DOHH2 (cell line): ENCODE results near the gene SRP72.
A peak's percentile ranks its signal among the peaks of the same experiment; 100 is the strongest.

Source experiments
- H3F3A ChIP-seq: fragments of 200-600 bp; sonication (generic), shearing (Covaris generic); 2 replicates; pipeline ENCODE4 v1.6.0; 2016; ENCODE audit warnings: antibody characterized with exemption, mild to moderate bottlenecking; ENCODE audit not compliant: control insufficient read depth, insufficient read depth
- H3K27ac ChIP-seq: fragments of 200-600 bp; sonication (generic); 2 replicates; pipeline ENCODE4 v1.5.1; 2014; ENCODE audit warnings: low read depth, mild to moderate bottlenecking, low read length, moderate library complexity
- H3K27me3 ChIP-seq: fragments of 200-600 bp; sonication (generic); 2 replicates; pipeline ENCODE4 v1.6.1; 2014; ENCODE audit warnings: mild to moderate bottlenecking, low read length, mixed read lengths; ENCODE audit not compliant: control insufficient read depth
- H3K36me3 ChIP-seq: fragments of 200-600 bp; sonication (generic); 2 replicates; pipeline ENCODE4 v1.6.1; 2014; ENCODE audit warnings: mild to moderate bottlenecking, low read length, moderate library complexity, mixed read lengths; ENCODE audit not compliant: control insufficient read depth
- H3K4me1 ChIP-seq: fragments of 200-600 bp; sonication (generic); 2 replicates; pipeline ENCODE4 v1.6.1; 2014; ENCODE audit warnings: mild to moderate bottlenecking, low read length, mixed read lengths; ENCODE audit not compliant: control insufficient read depth
- H3K4me2 ChIP-seq: fragments of 200-600 bp; sonication (generic); 2 replicates; pipeline ENCODE4 v1.6.0; 2014; ENCODE audit warnings: mild to moderate bottlenecking, low read length, moderate library complexity
- H3K4me3 ChIP-seq: fragments of 200-600 bp; sonication (generic); 2 replicates; pipeline ENCODE4 v1.5.1; 2014; ENCODE audit warnings: mild to moderate bottlenecking, low read length, mixed read lengths
- H3K79me2 ChIP-seq: fragments of 200-600 bp; sonication (generic); 2 replicates; pipeline ENCODE4 v1.6.1; 2014; ENCODE audit warnings: mild to moderate bottlenecking, low read length, mixed read lengths; ENCODE audit not compliant: control insufficient read depth
- H3K9me2 ChIP-seq: fragments of 200-600 bp; sonication (generic); replicated peaks from 2 replicates; pipeline ENCODE4 v1.6.1; 2014; ENCODE audit warnings: mild to moderate bottlenecking, low read length, mixed read lengths; ENCODE audit not compliant: control insufficient read depth
- H3K9me3 ChIP-seq: fragments of 200-600 bp; sonication (generic); 2 replicates; pipeline ENCODE4 v1.6.1; 2014; ENCODE audit warnings: antibody characterized with exemption, low read length, mixed read lengths; ENCODE audit not compliant: control insufficient read depth, insufficient read depth
- H4K20me1 ChIP-seq: fragments of 200-600 bp; sonication (generic); 2 replicates; pipeline ENCODE4 v1.6.0; 2014; ENCODE audit warnings: low read depth, mild to moderate bottlenecking, antibody characterized with exemption, low read length, moderate library complexity; ENCODE audit not compliant: control insufficient read depth, insufficient read depth
- EZH2phosphoT487 ChIP-seq: fragments of 200-600 bp; sonication (generic); IDR thresholded peaks from 2 replicates; pipeline ENCODE4 v1.6.1; 2017; ENCODE audit warnings: borderline replicate concordance, mild to moderate bottlenecking, antibody characterized with exemption, low read length, moderate library complexity, mixed read lengths
- TF ChIP-seq, protein P1 (sequence below): fragments of 200-600 bp; sonication (generic); IDR thresholded peaks from one replicate; pipeline ENCODE4 v1.5.1; 2014; ENCODE audit warnings: antibody characterized with exemption, mild to moderate bottlenecking, low read depth, low read length; ENCODE audit not compliant: poor library complexity, severe bottlenecking

Gene SRP72

DNA sequence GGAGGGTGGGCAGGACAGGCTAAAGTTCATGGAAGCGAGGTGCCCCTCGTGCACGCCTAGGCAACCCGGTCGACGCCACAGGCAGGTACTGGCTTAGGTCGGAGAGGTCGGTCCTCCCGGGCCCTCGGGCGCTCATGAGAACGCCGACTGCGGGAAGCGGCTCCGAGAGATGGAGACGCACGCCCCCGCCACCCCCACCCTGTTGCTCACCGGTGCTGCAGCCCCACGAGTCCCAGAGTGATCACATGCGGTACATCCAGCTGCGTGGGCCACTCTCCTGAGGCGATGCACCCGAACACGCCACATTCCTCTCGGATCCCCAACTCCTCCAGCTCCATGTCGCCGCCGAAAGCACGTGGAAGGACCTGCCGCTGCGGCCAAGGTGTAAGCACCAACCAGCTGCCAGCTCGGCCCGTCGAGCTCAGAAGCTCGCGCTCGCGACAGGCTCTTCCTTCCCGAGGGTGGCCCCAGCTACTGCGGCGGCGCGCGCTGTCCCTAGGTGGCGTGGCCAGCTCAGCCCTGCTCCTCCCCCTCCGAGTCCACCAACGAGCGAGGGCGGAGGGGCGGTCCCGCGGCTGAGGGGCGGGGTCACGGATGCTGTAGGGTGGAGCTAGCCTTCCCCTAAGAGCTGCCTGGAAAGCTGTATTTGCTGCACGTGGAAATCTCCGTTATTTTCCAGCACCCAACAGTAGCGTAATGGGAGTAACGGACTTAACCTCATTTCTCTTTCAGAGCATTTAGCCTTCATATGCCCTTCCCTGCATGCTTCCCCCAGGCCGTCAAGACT, 32.1 kb upstream of the SRP72 start, which contains the start of gene PPAT:
Gene PPAT, minus strand, starts transcription at position 476 of the 787 bp plus-strand sequence. Its CDS starts 138 bp downstream, at position 338.
- Histone ChIP-seq H3K4me2 (peak within 1 kb of the TSS; percentile 88), H3K4me1 (peaks cover 52% of the 10 kb centered on the region), H3K9me2 (no peaks in the 10 kb centered on the region), H3F3A (no peaks in the 10 kb centered on the region), H3K27ac (peak within 1 kb of the TSS; percentile 74), H4K20me1 (peaks cover 33% of the 10 kb centered on the region), H3K27me3 (no peaks in the 10 kb centered on the region), H3K79me2 (peaks cover 94% of the 10 kb centered on the region), H3K36me3 (peaks cover 74% of the 10 kb centered on the region), H3K4me3 (peak within 1 kb of the TSS; percentile 89), H3K9me3 (no peaks in the 10 kb centered on the region)
- no peak for TF ChIP-seq EZH2phosphoT487
- TF ChIP-seq, protein P1, sequence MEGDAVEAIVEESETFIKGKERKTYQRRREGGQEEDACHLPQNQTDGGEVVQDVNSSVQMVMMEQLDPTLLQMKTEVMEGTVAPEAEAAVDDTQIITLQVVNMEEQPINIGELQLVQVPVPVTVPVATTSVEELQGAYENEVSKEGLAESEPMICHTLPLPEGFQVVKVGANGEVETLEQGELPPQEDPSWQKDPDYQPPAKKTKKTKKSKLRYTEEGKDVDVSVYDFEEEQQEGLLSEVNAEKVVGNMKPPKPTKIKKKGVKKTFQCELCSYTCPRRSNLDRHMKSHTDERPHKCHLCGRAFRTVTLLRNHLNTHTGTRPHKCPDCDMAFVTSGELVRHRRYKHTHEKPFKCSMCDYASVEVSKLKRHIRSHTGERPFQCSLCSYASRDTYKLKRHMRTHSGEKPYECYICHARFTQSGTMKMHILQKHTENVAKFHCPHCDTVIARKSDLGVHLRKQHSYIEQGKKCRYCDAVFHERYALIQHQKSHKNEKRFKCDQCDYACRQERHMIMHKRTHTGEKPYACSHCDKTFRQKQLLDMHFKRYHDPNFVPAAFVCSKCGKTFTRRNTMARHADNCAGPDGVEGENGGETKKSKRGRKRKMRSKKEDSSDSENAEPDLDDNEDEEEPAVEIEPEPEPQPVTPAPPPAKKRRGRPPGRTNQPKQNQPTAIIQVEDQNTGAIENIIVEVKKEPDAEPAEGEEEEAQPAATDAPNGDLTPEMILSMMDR: no peak

DNA sequence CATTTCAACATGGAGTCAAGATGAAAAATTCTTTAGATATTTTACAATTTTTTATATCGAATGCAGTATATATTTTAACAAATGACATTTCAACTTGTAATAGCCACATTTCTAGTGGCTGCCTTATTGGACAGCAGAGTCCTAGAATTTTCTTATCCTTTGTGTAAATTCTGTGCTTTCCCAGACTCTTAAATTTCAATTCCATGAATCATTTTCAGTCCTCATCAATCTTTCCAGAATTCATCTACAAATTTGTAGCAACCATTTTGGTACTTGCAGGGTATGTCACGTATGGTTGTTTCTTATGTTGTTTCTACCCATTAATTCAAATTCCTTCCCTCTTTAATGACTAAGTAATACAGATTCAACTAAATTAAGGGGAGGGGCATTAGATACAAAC, 28.7 kb upstream of the SRP72 start:
- H3K4me1 ChIP-seq: peaks cover 40% of the 10 kb centered on the region
- H4K20me1 ChIP-seq: peaks cover 41% of the 10 kb centered on the region
- H3K9me2 ChIP-seq: no peaks in the 10 kb centered on the region
- peak overlapping the region; percentile 34; the same call in 1 of the 2 replicates for H3K4me3 ChIP-seq
- peak overlapping the region; percentile 62 for H3K4me2 ChIP-seq
- no peak overlapping the region for H3K27ac ChIP-seq
- no peak for TF ChIP-seq EZH2phosphoT487
- TF ChIP-seq, protein P1: no peak
- peaks cover 87% of the 10 kb centered on the region for H3K36me3 ChIP-seq
- peaks cover 12% of the 10 kb centered on the region; the same call in 1 of the 2 replicates for H3F3A ChIP-seq
- H3K79me2 ChIP-seq: peaks cover 94% of the 10 kb centered on the region
- H3K27me3 ChIP-seq: no peaks in the 10 kb centered on the region
- no peaks in the 10 kb centered on the region for H3K9me3 ChIP-seq

DNA sequence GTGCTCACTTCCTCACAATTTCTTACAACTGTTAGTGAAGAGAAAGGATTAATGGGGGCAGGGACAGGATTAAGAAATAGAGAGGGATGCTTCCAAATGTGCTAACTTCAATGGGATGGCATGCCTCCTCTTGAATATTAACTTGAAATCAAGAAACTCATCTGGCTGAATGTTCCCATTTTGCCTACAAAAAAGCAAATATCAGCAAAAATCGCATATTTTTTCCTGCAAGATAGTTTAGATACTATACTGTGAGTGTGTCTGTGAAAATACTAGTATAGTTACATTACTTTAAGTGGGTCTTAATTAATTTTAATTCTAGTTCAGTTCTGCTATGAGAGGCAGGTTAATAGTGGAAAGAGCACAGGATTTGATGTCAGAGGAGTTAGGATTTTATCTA, 26.4 kb upstream of the SRP72 start:
- Histone ChIP-seq H3K4me1 (peaks cover 39% of the 10 kb centered on the region), H4K20me1 (peaks cover 40% of the 10 kb centered on the region), H3K4me2 (peak overlapping the region; percentile 62), H3K9me2 (no peaks in the 10 kb centered on the region), H3K27me3 (no peaks in the 10 kb centered on the region), H3K79me2 (peaks cover 100% of the 10 kb centered on the region), H3F3A (peaks cover 15% of the 10 kb centered on the region), H3K36me3 (peaks cover 94% of the 10 kb centered on the region), H3K27ac (no peak overlapping the region), H3K4me3 (no peak overlapping the region), H3K9me3 (no peaks in the 10 kb centered on the region)
- TF ChIP-seq EZH2phosphoT487: no peak
- TF ChIP-seq, protein P1: no peak
